Left hindlimb (tissue), 1 donor: ENCODE measurements around the gene NIPSNAP2.
A peak's percentile ranks its signal among the peaks of the same experiment; 100 is the strongest.
"Not testable (repeated sequence)": the region's sequence is repeated elsewhere in the genome, so short reads cannot be mapped to it uniquely, and the experiment has no call there.

Experiments used
- DNase-seq: peaks from one replicate; pipeline ENCODE4 v3.0.0-alpha.2; 2018

The NIPSNAP2 gene

DNA sequence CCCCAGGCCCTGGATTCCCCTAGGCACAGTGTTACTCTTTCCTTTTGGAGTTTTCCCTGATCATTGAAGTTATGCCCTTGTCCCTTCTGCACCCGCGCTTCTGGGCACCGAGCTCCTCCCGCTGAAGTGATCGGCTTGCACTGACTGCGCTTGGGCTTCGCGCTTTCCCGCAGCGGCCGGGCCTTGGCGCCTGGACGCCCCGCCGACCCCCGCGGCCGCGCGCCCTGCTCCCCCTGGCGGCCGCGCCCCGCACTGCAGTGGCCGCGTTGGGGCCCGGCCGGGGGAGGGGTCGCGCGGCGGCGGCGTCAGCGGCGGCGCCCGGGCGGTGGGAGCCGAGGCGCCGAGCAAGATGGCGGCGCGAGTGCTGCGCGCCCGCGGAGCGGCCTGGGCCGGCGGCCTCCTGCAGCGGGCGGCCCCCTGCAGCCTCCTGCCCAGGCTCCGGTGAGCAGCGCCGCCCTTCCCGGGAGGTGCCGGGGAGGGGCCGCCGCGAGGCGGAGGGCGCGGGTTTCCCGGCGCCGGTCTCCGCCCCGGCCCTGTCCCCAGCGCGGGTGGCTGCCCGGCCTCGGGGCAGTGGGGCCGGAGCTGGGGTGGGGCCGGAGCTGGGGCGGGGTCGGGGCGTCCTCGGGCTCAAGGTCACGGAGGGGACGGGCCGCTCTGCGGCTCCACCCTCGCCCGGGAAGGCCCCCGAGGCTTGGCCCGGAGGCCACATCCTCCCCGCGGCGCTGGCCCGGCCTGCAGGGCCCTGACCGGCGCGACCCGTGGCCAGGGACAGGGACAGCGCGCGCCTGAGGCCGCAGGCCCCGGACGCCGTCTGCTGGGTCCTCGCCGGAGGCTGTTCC lies at the start of gene NIPSNAP2:
Gene NIPSNAP2, plus strand, starts transcription at position 325 of the 839 bp plus-strand sequence. Its CDS starts 25 bp downstream, at position 350.
- peak; percentile 85 for DNase-seq

DNA sequence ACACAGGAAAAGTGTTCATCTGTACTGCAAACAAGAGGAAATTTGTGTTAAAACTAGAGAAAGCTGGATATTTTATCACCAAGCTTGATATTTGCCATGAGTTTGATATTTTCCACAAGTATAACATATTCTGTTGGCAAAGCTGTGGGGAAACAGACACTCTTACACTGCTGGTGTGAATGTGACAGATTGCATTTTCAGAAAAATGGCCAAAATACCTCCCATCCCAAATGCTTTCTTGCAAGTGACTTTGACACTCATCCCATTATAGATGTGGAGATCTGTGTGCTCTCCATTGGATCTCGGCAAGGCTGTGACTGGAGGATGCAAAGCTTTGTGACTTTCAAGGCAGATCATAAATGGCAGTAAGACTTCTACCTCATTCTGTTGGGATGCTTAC lies 46.6 kb upstream of the NIPSNAP2 start:
- no peak for DNase-seq

GRCh38 chr7:55928006-55928767 lies 36.2 kb upstream of the NIPSNAP2 start:
- DNase-seq: no peak

- DNase-seq: no peak
Measured at GRCh38 chr7:55931421-55932151, 32.8 kb upstream of the NIPSNAP2 start.

DNA sequence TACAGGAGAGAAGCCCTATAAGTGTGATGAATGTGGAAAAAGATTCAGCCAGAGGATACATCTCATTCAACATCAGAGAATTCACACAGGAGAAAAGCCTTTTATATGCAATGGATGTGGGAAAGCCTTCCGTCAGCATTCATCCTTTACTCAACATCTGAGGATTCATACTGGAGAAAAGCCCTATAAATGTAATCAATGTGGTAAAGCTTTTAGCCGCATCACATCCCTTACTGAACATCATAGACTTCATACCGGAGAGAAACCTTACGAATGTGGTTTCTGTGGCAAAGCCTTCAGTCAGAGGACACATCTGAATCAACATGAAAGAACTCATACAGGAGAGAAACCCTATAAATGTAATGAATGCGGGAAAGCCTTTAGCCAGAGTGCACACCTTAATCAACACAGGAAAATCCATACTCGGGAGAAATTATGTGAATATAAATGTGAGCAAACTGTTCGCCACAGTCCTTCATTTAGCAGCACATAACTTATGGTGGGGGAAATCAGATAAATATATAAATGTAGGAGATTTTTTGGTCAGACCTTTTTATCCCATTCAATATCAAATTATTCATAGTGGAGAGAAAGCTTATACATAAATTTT lies 24.8 kb upstream of the NIPSNAP2 start:
- DNase-seq: no peak

DNA sequence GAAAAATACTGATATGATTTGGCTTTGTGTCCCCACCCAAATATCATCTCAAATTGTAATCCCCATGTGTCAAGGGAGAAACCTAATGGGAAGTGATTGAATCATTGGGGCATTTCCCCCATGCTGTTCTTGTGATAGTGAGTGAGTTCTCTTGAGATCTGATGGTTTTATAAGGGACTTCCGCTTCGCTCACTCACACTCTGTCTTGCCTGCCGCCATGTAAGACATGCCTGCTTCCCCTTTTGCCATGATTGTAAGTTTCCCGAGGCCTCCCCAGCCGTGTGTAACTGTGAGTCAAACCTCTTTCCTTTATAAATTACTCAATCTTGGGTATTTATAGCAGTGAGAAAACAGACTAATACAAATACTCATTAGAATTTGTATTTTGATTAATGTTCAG lies 17.8 kb upstream of the NIPSNAP2 start:
- no peak for DNase-seq

DNA sequence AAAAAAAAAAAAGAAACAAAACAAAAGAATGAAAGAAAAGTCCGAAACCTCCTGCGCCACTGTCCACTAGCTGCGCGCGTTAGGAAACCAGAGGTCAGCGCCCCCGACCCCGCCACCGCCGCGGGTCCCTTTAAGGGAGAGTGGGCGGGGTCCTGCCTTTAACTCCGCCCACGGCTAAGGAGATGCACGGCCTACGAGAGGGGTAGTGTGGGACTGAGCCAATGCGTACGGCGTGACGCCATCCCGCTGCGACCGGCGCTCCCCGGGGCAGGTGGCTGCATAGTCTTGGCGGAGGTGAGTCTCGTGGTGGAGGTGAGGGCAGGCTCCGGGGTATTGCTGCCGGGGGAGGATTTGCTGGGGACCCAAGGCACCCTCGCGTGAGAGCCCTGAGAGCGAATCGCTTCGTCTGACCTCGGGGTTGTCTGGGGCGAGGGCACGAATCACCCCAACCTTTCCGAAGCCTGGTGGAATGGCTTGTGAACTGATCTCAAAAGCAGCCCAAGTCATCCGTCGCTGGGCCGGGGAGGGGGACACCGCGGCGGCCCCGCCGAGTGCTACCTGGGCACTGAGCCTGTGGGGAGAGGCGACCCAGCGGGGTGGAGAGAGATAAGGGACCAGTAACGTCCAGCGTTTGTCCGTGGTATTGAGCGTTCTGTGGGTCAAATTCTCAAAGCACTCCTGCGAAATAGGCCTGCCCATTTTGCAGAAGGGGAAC lies 12.6 kb upstream of the NIPSNAP2 start, which contains the start of gene MRPS17:
Gene MRPS17, plus strand, starts transcription at position 241 of the 715 bp plus-strand sequence. CDS start 1,319 bp downstream, outside the sequence.
- DNase-seq: peak; percentile 92

DNA sequence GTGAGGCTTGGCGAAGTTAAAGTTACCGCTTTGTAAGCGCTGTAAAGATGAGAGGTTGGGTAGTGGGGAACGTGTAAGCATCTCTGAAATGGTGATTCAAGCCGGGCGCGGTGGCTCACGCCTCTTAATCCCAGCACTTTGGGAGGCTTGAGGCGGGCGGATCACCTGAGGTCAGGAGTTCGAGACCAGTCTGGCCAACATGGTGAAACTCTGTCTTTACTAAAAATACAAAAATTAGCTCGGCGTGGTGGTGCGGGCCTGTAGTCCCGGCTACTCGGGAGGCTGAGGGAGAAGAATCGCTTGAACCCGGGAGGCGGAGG lies 12.1 kb upstream of the NIPSNAP2 start:
- not testable (repeated sequence) for DNase-seq

- no peak for DNase-seq
Measured at GRCh38 chr7:55953707-55954475, 10.5 kb upstream of the NIPSNAP2 start.

DNA sequence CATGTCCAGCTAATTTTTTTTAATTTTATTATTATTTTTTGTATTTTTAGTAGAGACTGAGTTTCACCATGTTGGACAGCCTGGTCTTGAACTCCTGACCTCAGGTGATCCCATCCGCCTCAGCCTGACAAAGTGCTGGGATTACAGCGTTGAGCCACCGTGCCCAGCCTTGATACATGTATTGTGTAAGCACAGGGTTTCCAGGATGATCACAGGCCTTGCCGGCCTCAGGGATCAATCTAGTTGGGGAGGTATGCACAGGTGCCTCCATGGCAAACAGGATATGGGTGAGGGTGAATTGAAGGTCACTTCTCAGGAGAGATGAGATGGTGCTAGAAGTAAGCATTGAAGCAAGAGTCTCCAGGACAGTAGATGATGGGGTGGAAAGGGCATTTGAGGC lies 7.2 kb upstream of the NIPSNAP2 start:
- DNase-seq: no peak

DNA sequence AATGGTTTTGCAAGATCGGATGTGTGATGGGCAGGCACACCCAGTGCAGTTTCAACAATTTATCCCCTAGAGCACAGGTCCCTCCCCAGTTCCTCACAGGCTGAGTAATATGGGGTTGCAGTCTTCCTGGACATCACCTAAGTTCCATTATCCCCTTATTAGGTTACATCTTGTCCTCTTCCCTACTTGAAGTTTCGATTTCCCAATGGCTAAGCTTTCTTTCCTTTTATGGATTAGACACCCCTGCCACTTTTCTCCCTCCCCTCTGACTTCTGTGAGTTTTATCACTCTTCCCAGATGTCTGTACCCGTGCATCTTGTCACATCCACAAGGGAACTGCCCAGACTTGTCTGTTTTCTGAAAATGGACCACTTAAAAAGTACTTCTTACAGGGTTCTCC lies 2.4 kb upstream of the NIPSNAP2 start:
- no peak for DNase-seq

DNA sequence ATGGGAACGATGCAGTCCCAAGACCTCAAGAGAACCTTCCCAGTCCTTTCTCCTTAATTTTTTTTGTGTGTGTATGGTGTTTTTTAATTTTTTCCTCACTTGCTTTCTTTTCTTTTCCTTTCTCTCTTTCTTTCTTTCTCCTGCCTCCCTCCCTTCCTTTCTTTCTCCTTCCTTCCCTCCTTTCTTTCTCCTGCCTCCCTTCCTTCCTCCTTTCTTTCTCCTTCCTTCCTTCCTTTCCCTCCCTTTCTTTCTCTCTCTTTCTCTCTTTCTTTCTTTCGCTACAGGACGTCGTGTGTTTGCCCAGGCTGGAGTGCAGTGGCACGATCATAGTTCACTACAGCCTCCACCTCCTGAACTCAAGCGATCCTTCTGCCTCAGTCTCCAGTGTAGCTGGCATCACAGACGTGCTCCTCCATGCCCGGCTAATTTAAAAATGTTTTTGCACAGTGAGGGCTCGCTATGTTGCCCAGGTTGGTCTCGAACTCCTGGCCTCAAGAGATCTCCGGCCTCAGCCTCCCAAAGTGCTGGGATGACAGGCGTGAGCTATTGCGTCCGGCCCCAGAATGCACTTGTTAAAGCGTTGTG lies 709 bp upstream of the NIPSNAP2 start:
- DNase-seq: no peak

DNA sequence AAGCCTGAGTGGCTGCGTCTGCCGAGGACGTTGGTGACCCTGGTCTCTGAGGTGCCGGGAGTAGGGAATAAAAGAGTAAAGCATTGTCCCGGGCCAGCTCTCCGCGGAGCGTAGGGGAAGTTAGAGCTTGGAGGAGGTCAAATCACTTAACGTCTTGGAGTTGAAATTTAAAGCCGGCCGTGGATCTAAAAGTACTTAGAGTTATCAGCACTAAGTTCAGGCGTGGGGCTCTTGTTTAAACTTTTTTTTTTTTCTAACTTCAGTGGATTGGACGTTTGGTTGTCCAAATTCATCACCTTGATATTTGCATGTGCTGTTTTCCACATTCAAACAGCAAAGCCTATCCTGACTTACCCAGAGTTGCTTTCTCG lies 700 bp downstream of the NIPSNAP2 start:
- no peak for DNase-seq

- DNase-seq: no peak
Measured at GRCh38 chr7:55965805-55966421, 1.5 kb downstream of the NIPSNAP2 start.

DNA sequence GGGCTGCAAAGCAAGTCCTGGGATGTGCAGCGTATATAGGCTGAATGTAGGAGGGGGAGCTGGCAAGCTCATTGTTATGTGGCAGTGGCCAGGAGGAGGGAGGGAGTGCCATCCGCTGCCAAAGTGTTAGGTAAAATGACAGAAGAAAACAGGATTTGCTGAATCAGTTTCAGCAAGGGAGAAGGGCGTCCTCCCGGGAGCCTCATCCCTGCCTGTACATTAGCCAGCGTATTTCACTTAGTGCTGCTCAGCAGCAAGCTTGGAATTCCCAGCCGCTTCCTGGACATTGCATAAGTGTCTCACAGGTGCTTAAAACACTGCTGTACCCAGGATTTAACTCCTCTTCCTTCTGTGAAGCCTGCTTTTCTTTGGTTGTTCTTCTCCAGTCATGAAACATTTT lies 2.5 kb downstream of the NIPSNAP2 start:
- DNase-seq: no peak

DNA sequence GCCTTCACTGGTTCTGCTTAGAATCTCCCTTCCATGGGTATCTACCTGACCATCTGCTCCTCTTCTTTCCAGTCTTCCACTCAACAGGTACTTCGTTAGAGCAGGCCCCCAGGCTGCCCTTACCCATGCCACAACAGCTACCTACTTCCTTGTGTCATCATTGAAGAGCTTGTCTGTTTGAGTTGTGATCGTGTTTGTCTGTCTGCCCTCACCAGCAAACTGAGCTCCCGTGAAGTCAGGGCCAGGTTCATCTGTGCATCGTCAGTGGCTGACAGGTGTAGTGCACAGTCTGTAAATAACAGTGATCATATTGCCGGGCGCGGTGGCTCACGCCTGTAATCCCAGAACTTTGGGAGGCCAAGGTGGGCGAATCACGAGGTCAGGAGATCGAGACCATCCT lies 5.0 kb downstream of the NIPSNAP2 start:
- DNase-seq: no peak

DNA sequence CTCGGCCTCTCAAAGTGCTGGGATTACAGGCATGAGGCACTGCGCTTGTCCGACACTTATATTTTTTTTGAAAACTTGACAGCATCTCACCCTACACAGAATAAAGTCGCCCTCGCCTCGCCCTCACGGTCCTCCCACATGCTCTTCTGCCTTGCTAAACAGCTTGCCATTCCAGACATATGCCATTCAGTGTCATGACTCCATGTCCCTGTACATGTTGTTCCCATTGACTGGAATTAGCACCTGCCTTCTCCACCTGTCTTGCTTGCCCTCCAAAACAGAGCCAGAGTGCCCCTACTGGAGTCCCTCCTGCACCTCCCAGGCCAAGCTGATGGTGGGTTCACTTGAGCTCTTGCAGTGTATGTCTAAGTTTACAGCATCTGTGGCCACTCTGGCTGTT lies 6.2 kb downstream of the NIPSNAP2 start:
- no peak for DNase-seq

GRCh38 chr7:55970978-55971377 lies 6.6 kb downstream of the NIPSNAP2 start:
- DNase-seq: no peak

DNA sequence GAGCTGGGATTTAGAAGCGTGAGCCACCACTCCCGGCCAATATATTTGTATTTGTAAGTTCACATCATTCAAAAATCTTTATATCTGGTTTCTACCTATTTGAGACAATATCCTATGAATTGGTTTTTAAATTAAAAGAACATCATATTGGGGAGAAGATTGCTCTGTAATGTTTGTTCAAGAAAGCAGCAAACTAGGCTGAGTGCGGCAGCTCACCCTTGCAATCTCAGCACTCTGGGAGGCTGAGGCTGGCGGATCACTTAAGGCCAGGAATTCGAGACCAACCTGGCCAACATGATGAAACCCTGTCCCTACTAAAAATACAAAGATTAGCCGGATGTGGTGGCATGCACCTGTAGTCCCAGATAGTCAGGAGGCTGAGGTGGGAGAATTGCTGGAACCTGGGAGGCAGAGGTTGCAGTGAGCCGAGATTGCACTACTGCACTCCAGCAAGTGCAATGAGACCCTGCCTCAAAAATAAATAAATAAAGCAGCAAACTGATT lies 9.4 kb downstream of the NIPSNAP2 start:
- no peak for DNase-seq

DNA sequence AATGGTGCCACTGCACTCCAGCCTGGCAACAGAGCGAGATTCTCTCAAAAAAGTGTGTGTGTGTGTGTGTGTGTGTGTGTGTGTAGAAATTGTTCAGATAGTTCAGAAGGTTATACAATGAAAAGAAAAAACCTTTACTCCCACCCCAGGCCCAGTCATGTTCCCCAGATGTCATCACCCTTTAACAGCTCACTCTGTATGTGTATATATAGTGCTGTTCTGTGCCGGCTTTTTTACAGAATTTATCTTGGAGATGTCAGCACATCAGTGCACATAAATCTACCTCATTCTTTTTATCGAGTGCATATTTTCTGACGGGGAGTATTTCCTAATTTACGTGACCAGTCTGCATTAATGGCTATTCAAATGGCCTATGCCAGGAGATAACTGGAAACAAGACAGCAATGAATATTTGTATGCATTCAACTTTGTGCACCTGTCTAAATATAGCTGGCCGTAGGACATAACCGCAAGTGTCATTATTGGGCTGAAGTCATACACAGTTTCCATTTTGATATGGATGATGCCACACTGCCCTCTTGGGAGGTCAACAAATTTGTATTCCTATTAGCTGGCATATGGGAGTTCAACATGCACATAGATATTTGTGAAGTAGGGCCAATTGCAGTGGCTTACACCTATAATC lies 11.7 kb downstream of the NIPSNAP2 start:
- DNase-seq: no peak
